ELF-1 (cell line): ENCODE results near the gene ZNF827.

Source experiments
- DNase-seq: peaks from one replicate; pipeline ENCODE4 v3.0.0-alpha.2; 2016; ENCODE audit warnings: low read depth, low spot score

Gene ZNF827

GRCh38 chr4:145720656-145721055, 218.0 kb downstream of the ZNF827 start:
- DNase-seq, result no peak

- DNase-seq, result peak; percentile 53
Measured at GRCh38 chr4:145719752-145720624, 218.6 kb downstream of the ZNF827 start.

- DNase-seq, result no peak
Measured at GRCh38 chr4:145716661-145717200, 221.9 kb downstream of the ZNF827 start.

GRCh38 chr4:145716200-145716599, 222.4 kb downstream of the ZNF827 start:
- DNase-seq, result no peak

- no peak for DNase-seq
Measured at GRCh38 chr4:145709843-145710242, 228.8 kb downstream of the ZNF827 start.

GRCh38 chr4:145709336-145709735, 229.3 kb downstream of the ZNF827 start:
- no peak for DNase-seq
